Activated effector memory CD4-positive, alpha-beta T cell treated with anti-CD3 and anti-CD28 coated beads, Interleukin-2, amount 50 U/mL, for 16 hours (primary cell): ENCODE data around the gene PTPRT.
"Not testable (repeated sequence)": the region's sequence is repeated elsewhere in the genome, so short reads cannot be mapped to it uniquely, and the experiment has no call there.

Experiments used
- DNase-seq: peaks from one replicate; pipeline ENCODE4 v3.0.0-alpha.2; 2020

Gene PTPRT

DNA sequence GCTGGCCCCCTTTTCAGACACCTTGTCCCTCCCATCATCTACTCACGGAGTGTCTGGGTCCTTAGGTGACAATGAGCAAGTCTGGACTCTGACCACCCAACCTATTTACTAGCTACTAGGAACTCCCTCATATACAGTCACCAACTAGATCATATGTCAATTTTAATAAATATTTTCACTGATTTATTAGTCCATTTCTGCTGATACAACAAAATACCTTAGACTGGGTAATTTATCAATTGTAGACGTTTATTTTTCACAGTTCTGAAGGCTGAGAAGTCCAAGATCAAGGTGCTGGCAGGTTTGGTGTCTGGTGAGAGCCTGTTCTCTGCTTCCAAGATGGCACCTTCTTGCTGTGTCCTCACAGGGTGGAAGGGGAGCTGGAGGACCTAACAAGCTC lies 229.7 kb downstream of the PTPRT start:
- no peak for DNase-seq

DNA sequence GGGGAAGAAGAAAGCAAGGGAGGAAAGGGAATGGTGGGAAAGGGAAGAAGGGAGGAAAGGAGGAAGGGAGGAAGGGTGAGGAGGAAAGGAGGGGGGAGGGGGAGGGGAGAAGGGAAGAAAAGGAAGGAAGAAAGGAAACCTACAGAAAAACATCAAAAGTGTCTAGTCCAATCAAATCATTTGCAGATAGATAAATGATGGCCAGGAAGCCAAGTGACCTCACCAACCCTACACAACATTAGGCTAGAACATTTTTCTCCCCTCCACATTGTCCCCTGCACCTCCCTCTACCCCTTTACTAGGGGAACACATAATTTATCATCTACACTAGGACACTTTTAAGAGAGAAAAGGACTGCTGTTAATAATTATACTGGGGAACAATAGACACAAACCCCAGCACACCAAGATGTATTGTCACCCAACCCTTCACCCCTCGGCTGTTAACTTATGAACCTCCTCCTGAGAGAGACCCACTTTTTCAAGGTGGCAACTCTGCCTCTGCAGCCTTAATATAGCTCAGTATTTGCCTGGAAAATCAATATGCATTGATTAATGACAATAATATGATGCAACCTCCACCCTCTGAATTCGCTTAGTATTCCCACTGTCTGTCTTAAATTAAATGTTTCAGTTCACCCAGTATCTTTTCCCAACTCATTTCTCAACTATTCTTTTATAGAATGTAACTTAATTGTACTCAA lies 231.2 kb downstream of the PTPRT start:
- no peak for DNase-seq

DNA sequence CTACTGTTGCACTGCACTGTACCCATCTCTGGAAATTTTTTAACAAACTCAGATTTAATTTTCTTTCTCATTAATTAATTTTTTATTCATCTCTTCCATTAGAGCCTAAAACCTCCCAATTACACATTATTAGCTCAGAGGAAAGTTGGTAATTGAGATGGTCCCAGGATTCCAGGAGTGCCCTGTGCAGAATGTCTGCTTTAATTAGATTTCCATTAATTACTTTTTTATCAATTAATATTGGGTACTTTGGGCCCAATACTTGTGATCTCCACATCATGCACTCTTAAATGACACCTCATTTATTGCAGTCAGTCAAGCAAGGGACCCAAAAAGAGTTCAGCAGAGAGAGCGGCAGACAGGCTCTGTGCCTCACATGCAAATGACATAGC lies 232.0 kb downstream of the PTPRT start:
- DNase-seq = no peak

DNA sequence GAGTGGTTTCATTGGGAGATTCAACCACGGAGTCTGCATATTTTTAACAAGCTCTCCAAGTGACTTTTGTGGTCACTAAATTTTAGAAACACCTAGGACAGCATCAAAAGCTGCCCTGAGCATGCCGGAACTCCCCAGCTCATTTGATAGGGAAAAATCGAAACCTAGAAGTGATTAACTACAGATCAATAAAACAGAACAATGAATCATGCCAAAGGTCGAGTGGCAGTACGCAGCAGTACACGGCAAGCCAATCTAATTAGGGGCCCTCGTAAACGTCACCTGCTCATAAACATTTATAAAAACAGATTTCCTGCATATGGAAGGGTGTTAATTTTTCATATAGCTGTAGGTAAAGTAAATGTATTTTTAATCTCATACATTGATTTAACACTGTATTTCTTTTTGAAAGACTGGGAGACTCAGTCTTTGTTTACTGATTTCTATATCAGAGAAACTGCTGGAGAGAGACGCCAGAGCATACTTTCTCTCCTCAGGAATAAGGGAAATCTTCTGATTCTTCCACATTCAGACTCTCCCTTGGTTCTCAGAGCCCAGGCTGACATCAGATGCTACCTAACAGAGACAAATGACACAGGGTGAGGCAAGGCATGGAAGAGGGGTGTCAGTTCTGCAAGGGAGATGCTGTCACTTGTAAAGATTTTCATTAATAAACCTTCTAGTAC lies 232.5 kb downstream of the PTPRT start:
- DNase-seq = no peak

DNA sequence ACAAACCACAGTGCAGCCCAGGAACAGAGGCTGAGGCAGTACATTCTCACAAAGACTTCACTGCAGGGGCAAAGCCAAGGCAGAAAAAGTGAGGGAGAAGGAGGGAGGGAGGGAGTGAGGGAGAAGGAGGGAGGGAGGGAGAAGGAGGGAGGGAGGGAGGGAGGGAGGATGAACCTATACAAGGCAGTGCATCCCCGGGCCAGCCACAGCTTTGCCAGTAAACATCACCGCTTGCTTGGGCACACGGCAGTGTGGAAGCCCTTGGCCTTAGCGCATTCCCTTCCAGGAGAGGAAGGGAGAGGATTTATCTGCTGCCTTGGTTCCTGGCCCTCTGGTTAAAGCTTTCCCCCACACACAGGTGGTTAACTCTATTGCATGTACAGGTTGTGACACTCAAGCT lies 234.0 kb downstream of the PTPRT start:
- no peak for DNase-seq

DNA sequence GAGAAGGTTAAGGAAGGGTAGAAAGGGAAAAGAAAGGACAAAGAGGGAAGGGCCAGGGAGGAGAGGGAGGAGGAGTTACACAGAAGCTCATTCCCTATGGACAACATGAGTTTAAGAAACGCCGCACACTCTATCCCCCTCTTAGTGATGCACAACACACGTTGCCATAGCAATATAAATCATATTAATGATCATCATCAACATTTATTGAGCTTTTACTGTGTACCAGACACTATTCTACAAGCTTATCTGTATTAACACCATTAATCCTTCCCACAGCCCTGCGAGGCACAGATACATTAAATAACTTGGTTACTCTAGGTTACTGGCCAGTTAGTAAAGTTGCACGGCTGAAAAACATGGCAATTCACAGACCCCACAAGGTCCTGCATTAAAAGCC lies 234.8 kb downstream of the PTPRT start:
- DNase-seq = no peak

DNA sequence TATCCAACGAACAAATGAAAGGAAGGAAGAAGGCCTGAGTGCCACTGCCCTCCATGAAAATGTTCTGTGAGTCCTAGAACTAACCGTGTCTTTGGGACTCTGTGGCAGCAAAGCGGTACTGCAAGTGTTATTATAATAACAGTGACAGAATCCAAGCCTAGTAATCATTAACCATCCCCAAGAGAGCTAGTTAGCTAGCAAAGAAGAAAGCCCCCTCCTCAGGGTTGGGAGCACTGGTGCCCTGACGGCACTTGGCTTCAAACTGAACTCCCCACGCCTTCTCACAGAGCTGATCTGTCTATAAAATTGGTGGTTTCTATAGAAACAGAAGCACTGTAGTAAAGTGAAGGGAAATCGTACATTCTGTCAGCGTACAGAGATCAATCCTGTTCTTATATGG lies 239.8 kb downstream of the PTPRT start:
- DNase-seq = no peak

DNA sequence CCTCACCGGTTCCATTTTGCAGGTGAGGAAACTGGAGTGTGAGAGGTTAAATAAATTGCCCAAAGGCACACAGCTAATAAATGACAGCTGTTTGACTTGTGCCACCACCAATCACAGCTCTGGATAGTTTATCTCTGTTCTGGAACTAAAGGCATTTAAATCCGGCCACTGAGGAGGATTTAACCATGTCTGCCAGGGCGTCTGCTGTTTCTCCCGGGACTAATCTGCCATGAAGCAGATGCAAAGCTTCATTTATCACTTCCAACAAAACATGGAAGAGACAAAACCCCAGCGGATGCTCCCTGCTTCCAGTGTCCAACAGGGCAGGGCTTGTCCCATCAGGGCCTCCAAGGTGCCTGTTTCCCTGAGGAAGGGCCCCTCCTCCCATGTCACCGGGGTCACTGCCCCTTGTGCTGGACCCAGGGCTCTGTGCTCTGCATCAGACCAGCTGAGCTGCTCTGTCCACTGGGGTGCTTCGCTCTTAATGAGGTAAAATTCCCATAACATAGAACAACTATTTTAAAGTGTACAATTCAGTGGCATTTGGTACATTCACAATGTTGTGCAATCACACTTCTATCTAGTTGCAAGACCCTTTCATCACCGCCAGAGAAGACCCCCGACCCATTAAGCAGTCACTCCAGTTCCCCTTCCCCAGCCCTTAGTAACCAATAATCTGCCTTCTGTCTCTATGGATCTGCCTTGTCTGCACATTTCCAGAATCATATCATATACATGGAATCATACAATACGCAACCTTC lies 244.3 kb downstream of the PTPRT start:
- DNase-seq = no peak

DNA sequence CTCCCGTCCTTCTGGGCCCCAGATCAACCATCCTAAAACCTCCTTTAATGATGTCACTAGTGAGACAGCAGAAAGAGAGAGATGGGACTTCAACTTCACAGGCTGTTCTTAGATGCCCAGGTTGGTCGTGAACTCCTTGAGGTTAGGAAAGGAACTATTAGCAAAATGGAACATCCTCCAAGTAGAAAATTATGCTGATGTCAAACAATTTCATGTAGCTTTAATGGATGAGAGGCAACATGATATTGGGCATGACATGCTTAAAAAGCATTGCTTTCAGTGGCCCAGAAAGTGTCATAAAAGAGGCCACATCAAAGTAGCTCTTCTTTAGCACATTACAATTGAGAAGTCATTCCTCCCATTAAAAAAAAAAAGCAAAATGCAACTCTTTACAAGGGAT lies 248.1 kb downstream of the PTPRT start:
- DNase-seq = no peak

DNA sequence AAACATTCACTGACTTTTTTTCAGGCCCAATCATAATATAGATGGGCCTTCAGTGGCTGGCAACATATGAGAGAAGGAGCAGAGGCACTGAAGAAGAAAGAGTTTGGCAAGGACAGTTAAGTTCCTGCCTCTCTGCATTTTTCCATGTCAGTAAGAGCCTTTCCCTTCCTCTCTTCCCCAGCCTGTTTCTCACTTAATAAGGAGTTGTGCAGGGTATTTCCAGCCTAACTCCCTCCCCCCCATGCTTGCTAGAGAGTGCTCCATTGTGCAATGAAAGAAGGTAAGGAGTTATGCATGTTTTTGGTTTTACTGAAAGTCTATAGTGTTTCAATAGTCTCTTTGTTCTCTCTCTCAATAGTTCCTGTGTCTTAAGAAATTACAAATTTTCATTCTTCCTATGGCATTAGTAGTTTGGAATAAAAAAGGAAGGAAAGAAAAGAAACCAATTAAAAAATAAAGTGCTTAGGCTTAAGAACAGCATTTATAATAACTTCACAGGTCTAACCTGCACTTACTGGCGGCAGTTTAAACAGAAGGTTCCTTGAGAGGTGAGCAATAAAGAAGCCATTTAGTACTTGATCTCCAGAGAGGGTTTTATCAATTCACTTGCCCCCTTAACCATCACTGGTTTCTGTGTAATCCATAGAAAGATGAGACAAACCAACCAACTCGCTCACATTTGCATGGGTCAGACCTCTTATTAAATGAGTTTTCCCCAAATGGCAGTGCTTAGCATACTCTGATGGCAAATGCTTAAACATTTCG lies 251.1 kb downstream of the PTPRT start:
- no peak for DNase-seq

DNA sequence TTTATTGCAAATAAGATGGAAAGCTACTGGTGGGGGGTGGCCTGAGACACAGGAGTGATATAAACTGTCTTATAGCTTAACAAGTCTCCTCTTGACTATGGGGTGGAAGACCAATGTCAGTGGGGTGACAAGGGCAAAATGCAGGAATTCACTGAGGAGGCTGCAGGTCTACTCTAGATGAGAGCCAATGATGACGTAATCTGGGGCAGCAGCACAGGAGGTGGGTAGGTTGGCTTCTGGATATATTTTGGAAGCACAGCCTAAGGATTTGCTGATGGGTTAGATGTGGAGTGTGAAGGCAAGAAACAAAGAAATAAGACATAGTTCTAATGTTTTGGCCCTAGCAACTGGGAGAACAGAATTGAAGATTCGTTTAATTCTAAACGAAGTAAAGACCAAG lies 253.2 kb downstream of the PTPRT start:
- DNase-seq = no peak

DNA sequence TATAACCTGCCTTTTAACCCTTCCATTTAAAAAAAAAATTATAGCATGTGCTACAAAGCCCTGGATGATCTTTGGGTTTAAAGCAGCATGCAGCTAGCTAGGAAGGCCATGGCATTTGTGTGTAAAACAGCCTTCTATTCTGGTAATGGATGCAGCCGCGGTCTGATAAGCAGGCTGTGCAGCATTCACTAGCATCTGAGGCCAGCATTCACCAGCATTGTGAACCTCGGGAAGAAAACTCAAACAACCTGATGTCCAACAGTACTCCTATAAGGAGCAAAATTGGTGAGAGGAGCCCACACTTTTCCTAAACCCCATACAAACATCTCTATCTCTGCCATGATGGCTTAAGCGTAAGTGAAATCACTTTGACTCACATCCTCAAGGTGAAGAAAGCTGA lies 265.5 kb downstream of the PTPRT start:
- no peak for DNase-seq

DNA sequence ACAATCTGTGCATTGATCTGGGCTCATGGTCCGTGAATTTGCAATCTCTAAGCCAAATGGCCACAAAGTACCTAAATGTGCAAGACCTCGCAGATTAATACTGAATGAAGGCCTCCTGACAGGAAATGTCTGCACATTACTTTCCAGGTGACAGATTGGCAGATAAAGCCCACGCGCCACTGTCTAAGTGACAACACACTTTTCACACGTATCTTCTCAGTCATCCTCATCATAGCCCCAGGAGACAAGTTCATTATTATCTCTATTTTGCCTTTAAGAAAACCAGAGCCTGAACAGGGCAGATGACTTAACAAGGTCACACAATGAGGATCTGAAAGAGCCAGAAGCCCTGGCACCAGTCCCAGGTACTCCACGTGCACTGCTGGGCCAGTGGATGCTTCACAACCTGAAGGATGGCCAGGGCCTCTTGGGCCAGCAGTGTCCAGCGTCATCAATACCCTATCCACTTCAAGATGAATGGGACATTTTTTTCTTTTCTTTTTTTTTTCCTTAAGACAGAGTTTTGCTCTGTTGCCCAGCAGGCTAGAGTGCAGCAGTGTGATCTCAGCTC lies 266.3 kb downstream of the PTPRT start:
- no peak for DNase-seq

DNA sequence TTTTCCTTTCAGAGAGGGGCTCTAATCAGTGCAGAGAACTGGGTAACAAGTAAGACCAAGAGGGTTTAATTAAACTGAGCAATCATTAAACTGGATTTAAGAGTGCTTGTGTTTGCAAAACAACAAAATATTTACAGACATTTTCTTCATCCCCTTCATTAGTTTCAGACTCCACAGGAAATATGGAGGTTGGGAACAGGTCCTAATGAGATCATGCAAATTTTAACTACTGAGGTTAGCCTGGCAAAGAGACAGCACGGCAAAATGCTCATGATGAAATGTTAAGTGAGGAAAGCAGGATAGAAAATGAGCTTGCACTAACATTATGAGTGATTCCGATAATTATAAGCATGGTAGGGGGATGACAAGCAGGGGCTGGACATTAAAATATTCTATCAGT lies 268.9 kb downstream of the PTPRT start:
- no peak for DNase-seq

DNA sequence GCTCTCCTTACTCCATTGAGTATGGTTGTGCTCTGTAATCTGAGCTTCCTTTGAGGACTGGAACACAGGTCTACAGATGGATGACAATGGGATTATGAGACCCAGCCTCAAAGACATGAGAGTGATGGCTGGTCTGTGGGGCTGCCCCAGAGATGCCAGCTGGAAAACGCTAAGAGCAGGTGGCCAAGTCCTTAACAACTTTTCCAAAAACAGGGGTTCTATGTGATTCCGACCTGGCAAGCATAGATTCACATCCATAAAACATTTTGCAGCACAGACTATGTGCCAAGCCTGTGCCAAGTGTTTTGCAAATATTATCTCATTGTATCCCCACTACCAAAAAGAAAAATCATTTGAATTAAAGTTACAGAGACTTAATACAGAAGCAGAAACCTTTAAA lies 270.4 kb downstream of the PTPRT start:
- no peak for DNase-seq

DNA sequence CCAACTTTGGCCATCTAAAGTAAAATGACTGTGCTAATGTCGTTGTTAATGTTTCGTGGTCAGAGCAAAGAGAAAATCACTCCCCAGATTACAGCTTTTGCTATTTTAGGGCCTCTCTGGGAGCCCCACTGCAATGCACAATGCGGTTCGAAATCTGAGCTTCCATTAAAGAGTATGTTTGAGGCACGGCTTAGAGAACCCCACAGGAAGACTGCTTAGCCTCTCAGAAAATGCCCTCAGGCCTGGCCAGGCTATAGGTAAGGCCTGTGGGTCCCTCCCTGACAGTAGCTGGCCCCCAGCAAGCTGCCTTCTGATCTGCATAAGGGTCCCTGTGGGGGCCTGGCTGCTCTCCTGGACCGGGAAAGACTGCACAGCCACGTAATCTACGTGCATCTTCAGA lies 274.6 kb downstream of the PTPRT start:
- DNase-seq = no peak

DNA sequence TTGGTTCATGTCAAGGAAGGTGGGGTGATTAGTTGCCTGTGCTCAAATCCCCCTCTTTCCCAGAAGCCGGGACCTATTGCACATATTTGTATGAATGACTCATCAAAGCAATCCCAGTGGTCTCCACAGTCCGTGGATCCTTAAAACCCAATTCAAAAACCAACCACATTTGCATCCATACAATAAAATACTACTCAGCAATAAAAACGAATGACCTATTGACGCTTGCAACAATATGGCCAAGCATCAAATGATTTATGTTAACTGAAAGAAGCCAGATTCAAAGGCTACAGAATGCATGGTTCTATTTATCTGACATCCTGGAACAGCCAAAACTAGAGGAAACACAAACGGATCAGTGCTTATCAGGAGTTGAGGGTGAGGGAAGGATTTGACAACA lies 275.4 kb downstream of the PTPRT start:
- DNase-seq = no peak

DNA sequence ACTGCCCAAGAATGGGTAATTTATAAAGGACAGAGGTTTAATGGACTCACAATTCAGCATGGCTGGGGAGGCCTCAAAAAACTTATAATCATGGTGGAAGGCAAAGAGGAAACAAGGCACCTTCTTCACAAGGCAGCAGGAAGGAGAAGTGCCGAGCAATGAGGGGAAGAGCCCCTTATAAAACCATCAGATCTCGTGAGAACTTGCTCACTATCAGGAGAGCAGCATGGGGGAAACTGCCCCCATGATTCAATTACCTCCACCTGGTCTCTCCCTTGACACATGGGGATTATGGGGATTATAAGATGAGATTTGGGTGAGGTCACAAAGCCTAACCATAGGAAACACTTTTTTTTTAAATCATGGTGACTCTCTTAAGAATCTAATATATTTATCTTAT lies 278.9 kb downstream of the PTPRT start:
- DNase-seq = not testable (repeated sequence)

DNA sequence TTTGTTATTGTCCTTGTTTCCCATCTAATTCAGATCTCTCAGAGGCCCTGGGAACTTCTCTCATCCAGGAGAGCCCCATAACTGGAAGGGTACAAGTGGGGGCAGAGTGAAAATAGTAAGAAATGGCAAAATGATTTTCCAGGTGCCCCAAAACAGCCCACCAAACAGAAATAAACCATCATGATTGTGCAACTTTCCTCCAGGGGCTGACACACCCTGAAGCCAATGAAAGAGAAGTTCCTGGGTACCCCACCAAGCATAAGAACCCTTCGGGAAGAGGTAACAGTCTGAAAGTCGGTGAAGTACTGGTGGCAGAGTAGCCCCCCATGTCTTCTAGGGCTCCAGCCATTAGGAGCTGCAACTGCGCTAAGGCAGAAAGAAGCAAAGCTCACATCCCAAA lies 282.0 kb downstream of the PTPRT start:
- DNase-seq = no peak

DNA sequence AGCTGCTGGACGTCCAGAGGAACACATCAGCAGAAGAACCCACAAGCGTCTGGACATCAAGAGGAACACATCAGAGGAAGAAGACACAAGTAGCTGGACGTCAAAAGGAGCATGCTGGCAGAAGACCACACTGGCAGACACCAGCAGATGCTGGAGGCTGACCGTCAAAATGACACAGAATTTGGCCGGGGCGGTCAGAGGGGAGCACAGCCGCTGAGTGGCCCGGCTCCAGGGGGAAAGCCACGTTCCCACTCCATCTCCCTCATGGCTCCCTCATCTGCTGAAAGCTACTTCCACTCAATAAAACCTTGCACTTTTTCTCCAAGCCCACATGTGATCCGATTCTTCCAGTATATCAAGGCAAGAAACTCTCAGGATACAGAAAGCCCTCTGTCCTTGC lies 283.6 kb downstream of the PTPRT start:
- DNase-seq = no peak

DNA sequence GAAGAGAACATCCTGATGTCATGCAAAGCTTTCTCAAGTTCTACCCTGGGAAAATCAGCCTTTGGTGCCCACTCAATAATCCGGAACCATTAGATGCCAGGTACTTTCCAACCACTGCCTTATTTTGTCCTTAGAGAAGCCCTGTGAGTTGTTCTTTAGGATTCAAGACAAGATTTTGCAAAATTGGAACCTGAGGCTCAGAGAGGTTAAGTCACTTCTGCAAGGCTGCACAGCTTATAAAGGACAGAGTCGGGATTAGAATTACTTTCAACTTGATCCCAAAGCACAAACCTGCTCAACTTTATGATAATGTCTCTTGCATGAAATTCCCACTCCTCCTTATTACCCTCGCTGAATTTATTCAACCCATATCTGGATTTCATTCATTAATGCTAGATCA lies 287.2 kb downstream of the PTPRT start:
- DNase-seq = no peak

DNA sequence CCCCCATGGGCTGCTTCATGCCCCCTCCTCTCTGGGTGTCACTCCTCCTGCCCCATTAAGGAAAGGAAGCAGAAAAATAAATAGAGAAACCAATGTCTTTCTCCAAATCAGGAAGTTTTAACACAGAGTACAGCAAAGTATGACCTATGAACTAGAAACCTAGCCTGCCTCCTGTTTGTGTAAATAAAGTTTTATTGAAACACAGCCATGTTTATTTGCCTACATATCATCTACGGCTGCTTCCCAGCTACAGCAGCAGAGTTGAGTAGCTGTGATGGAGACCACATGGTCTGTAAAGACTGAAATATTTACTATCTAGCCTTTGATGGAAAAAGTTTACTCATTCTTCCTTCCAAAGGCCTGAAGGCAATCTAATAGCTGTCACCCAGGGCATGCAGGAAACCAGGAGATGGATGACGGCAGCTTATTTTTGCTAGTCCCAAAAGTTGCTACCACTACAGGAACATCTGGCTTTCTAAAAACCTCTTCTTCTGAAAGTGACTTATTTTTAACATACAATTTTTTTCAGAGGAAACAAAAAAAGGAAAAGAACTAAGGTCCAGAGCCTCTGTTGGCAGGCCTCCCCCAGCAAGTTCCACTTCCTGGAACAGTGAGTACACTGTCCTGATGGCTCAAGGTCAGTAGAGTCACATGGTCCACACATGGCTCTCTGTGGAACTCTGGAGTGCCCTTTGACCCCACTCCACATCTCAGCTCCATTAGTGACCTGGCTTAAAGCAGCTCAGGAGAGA lies 287.8 kb downstream of the PTPRT start:
- DNase-seq = no peak
